H9 (cell line): ENCODE measurements around the gene ZNF423. TPM values are rescaled to one million over a fixed set of nuclear protein-coding genes. Genes with fewer than 3 reads are reported as not detected.

ENCODE experiments used
- DNase-seq: peaks from one replicate; pipeline ENCODE4 v3.0.0-alpha.2; 2017
- H2AFZ ChIP-seq: one replicate; pipeline ENCODE4 v1.6.1; 2013; ENCODE audit warnings: mild to moderate bottlenecking, low read length, control low read depth, moderate library complexity
- H2AK5ac ChIP-seq: 2 replicates; pipeline ENCODE4 v1.6.1; 2013; ENCODE audit warnings: low read length, control low read depth, mixed read lengths; ENCODE audit not compliant: insufficient read length
- H2BK120ac ChIP-seq: one replicate; pipeline ENCODE4 v1.6.1; 2013; ENCODE audit warnings: low read depth, mild to moderate bottlenecking, low read length, control low read depth, inconsistent platforms; ENCODE audit not compliant: poor library complexity, severe bottlenecking
- H2BK12ac ChIP-seq: 2 replicates; pipeline ENCODE4 v1.6.1; 2013; ENCODE audit warnings: low read length, control low read depth, mixed read lengths, low read depth; ENCODE audit not compliant: insufficient read length
- H2BK15ac ChIP-seq: 2 replicates; pipeline ENCODE4 v1.6.1; 2013; ENCODE audit warnings: low read depth, low read length, control low read depth
- H2BK20ac ChIP-seq: one replicate; pipeline ENCODE4 v1.6.1; 2013; ENCODE audit warnings: low read depth, mild to moderate bottlenecking, low read length, control low read depth, inconsistent platforms; ENCODE audit not compliant: poor library complexity, severe bottlenecking
- H2BK5ac ChIP-seq: 2 replicates; pipeline ENCODE4 v1.6.1; 2013; ENCODE audit warnings: low read length, control low read depth, mixed read lengths; ENCODE audit not compliant: insufficient read length
- H3K14ac ChIP-seq: 2 replicates; pipeline ENCODE4 v1.6.1; 2013; ENCODE audit warnings: low read length, control low read depth; ENCODE audit not compliant: insufficient read depth
- H3K18ac ChIP-seq: 2 replicates; pipeline ENCODE4 v1.6.1; 2013; ENCODE audit warnings: low read depth, mild to moderate bottlenecking, mixed read lengths, low read length, control low read depth; ENCODE audit not compliant: insufficient read length
- H3K23ac ChIP-seq: 2 replicates; pipeline ENCODE4 v1.6.1; 2013; ENCODE audit warnings: low read length, control low read depth, mixed read lengths, low read depth; ENCODE audit not compliant: insufficient read length
- H3K23me2 ChIP-seq: 2 replicates; pipeline ENCODE4 v1.6.1; 2013; ENCODE audit warnings: low read depth, mild to moderate bottlenecking, mixed read lengths, low read length, control low read depth; ENCODE audit not compliant: insufficient read length, poor library complexity, severe bottlenecking
- H3K27ac ChIP-seq: 2 replicates; pipeline ENCODE4 v1.5.1; 2013; ENCODE audit warnings: low read length, control low read depth, mixed read lengths, low read depth; ENCODE audit not compliant: insufficient read length
- H3K27me3 ChIP-seq: 2 replicates; pipeline ENCODE4 v1.6.1; 2013; ENCODE audit warnings: low read length, control low read depth, inconsistent platforms; ENCODE audit not compliant: insufficient read depth
- H3K4ac ChIP-seq: 2 replicates; pipeline ENCODE4 v1.6.1; 2013; ENCODE audit warnings: low read depth, mild to moderate bottlenecking, control low read depth, inconsistent platforms, low read length, moderate library complexity
- H3K4me1 ChIP-seq: 2 replicates; pipeline ENCODE4 v1.6.1; 2013; ENCODE audit warnings: low read length, control low read depth, inconsistent platforms; ENCODE audit not compliant: insufficient read depth
- H3K4me2 ChIP-seq: 2 replicates; pipeline ENCODE4 v1.6.1; 2013; ENCODE audit warnings: low read length, control low read depth, mixed read lengths; ENCODE audit not compliant: insufficient read length, insufficient read depth
- H3K56ac ChIP-seq: 2 replicates; pipeline ENCODE4 v1.6.1; 2013; ENCODE audit warnings: low read depth, mild to moderate bottlenecking, mixed read lengths, low read length, control low read depth; ENCODE audit not compliant: insufficient read length
- H3K79me1 ChIP-seq: 2 replicates; pipeline ENCODE4 v1.6.1; 2013; ENCODE audit warnings: low read depth, mild to moderate bottlenecking, moderate library complexity, low read length, control low read depth, inconsistent platforms; ENCODE audit not compliant: insufficient read depth, poor library complexity, severe bottlenecking
- H3K79me2 ChIP-seq: 2 replicates; pipeline ENCODE4 v1.6.1; 2013; ENCODE audit warnings: low read length, control low read depth, inconsistent platforms; ENCODE audit not compliant: insufficient read depth
- H3K9ac ChIP-seq: 2 replicates; pipeline ENCODE4 v1.6.1; 2013; ENCODE audit warnings: low read length, control low read depth, mixed read lengths; ENCODE audit not compliant: insufficient read length; ENCODE audit errors: extremely low read depth
- H3K9me3 ChIP-seq: one replicate; pipeline ENCODE4 v1.6.1; 2013; ENCODE audit warnings: low read depth, low read length, inconsistent platforms; ENCODE audit not compliant: control insufficient read depth
- H3T11ph ChIP-seq: one replicate; pipeline ENCODE4 v1.6.1; 2013; ENCODE audit warnings: mild to moderate bottlenecking, low read length, control low read depth, inconsistent platforms
- H4K20me1 ChIP-seq: one replicate; pipeline ENCODE4 v1.6.1; 2013; ENCODE audit not compliant: control insufficient read depth, insufficient read length, insufficient read depth
- H4K5ac ChIP-seq: 2 replicates; pipeline ENCODE4 v1.6.1; 2013; ENCODE audit warnings: low read depth, mild to moderate bottlenecking, mixed read lengths, low read length, control low read depth; ENCODE audit not compliant: insufficient read length
- H4K8ac ChIP-seq: replicated peaks from 2 replicates; pipeline ENCODE4 v1.6.1; 2013; ENCODE audit warnings: low read length, control low read depth, mixed read lengths, low read depth; ENCODE audit not compliant: insufficient read length
- H4K91ac ChIP-seq: 2 replicates; pipeline ENCODE4 v1.6.1; 2013; ENCODE audit warnings: low read depth, mild to moderate bottlenecking, moderate library complexity, mixed read lengths, low read length, control low read depth; ENCODE audit not compliant: insufficient read length
- H3K27ac Mint-ChIP-seq, 3 experiments: 2 replicates in 2 of 3; 3 replicates in 1 of 3; pipeline ENCODE4 v1.8.0; 2020 to 2021; ENCODE audit warnings: mixed read lengths in 3 of 3, mild to moderate bottlenecking in 1 of 3, moderate library complexity in 1 of 3
- H3K27me3 Mint-ChIP-seq: 2 replicates; pipeline ENCODE4 v1.8.0; 2021; ENCODE audit warnings: low read depth, mild to moderate bottlenecking, moderate library complexity, mixed read lengths
- H3K36me3 Mint-ChIP-seq, 3 experiments: 2 replicates in 2 of 3; 3 replicates in 1 of 3; pipeline ENCODE4 v1.8.0; 2020 to 2021; ENCODE audit warnings: low read depth in 3 of 3, mixed read lengths in 3 of 3; ENCODE audit not compliant: insufficient read depth in 1 of 3
- H3K4me1 Mint-ChIP-seq, 2 experiments: 2 replicates each; pipeline ENCODE4 v1.8.0; 2020; ENCODE audit warnings: mixed read lengths in 2 of 2
- H3K4me3 Mint-ChIP-seq, 2 experiments: 2 replicates in 1 of 2; 3 replicates in 1 of 2; pipeline ENCODE4 v1.8.0; 2020 to 2021; ENCODE audit warnings: mild to moderate bottlenecking in 2 of 2, mixed read lengths in 2 of 2, moderate library complexity in 1 of 2
- H3K9me3 Mint-ChIP-seq, 2 experiments: 2 replicates in 1 of 2; 3 replicates in 1 of 2; pipeline ENCODE4 v1.8.0; 2020; ENCODE audit warnings: mild to moderate bottlenecking in 2 of 2, mixed read lengths in 2 of 2, moderate library complexity in 1 of 2
- CTCF ChIP-seq: fragments of 200-600 bp; sonication (generic); conservative IDR thresholded peaks from 3 replicates; pipeline ENCODE4 v1.8.0; 2021; ENCODE audit warnings: antibody characterized with exemption, mild to moderate bottlenecking
- WGBS: extraction: QIAGEN DNeasy Blood & Tissue Kit; methylation state at CpG from one replicate; pipeline ENCODE4 v1.1.7; 2013; ENCODE audit warnings: missing lambda C conversion rate, low lambda C conversion rate, mixed read lengths; ENCODE audit not compliant: insufficient read length; ENCODE audit errors: extremely low coverage; 5-methylcytosine and 5-hydroxymethylcytosine counted together
- total RNA-seq: library from RNA; stranded (reverse); gene quantifications from 2 replicates; pipeline ENCODE4 v1.2.1, GENCODE V29; 2021

The ZNF423 gene
- total RNA-seq, 1 experiment from 2014 or later = 51.5 TPM

- Histone ChIP-seq H3K4ac (no peak overlapping the region), H2BK12ac (no peak overlapping the region), H3K9me3 (no peaks in the 10 kb centered on the region), H3K27ac (no peak overlapping the region), H2BK5ac (no peak overlapping the region), H2AK5ac (no peak overlapping the region), H3K56ac (no peak overlapping the region), H3K23ac (no peak overlapping the region), H4K8ac (no peak overlapping the region), H3K27me3 (no peaks in the 10 kb centered on the region), H2BK120ac (no peak overlapping the region), H3K14ac (no peak overlapping the region), H3K9ac (no peak overlapping the region), H2BK15ac (no peak overlapping the region), H3T11ph (no peak overlapping the region), H3K18ac (no peak overlapping the region), H3K4me1 (peaks cover 10% of the 10 kb centered on the region; the same call in 1 of the 2 replicates), H4K20me1 (peaks cover 3% of the 10 kb centered on the region), H2BK20ac (no peak overlapping the region), H3K4me2 (no peak overlapping the region), H3K79me2 (peaks cover 23% of the 10 kb centered on the region; the same call in 1 of the 2 replicates), H4K5ac (no peak overlapping the region), H3K79me1 (peaks cover 8% of the 10 kb centered on the region), H2AFZ (no peak overlapping the region), H4K91ac (no peak overlapping the region), H3K23me2 (peaks cover 6% of the 10 kb centered on the region)
- peaks cover 77 to 80% of the 10 kb centered on the region in 2 experiments for H3K4me1 Mint-ChIP-seq
- H3K4me3 Mint-ChIP-seq = peak overlapping the region in 1 of 2 experiments; percentile 43; a peak in 1 of 5 replicates
- WGBS = no CpG with 5 or more reads among the region's 5 CpGs
- DNase-seq = no peak
- H3K27ac Mint-ChIP-seq = peak overlapping the region in 2 of 3 experiments; percentile 10 to 78; a peak in 4 of 7 replicates
- H3K36me3 Mint-ChIP-seq = no peaks in the 10 kb centered on the region; a peak in 2 of 7 replicates
- no peaks in the 10 kb centered on the region; the same call in 1 of the 2 replicates for H3K27me3 Mint-ChIP-seq
- TF ChIP-seq CTCF = no peak
- no peaks in the 10 kb centered on the region for H3K9me3 Mint-ChIP-seq
Observed at GRCh38 chr16:49836668-49837067, 19.2 kb downstream of the ZNF423 start.
